ACHN (cell line): ENCODE results near the gene CTIF.
"Not testable (repeated sequence)": the region's sequence is repeated elsewhere in the genome, so short reads cannot be mapped to it uniquely, and the experiment has no call there.

Source experiments
- DNase-seq: peaks from one replicate; pipeline ENCODE4 v3.0.0-alpha.2; 2015
- in situ Hi-C: cut with HindIII; loops from 2 replicates; pipeline ENCODE4 v1.10.0; 2017; ENCODE audit warnings: low sequenced_read_pairs, low pct_ligation_motif_present, low pct_unique_long_range_greater_than_20kb

The CTIF gene

DNA sequence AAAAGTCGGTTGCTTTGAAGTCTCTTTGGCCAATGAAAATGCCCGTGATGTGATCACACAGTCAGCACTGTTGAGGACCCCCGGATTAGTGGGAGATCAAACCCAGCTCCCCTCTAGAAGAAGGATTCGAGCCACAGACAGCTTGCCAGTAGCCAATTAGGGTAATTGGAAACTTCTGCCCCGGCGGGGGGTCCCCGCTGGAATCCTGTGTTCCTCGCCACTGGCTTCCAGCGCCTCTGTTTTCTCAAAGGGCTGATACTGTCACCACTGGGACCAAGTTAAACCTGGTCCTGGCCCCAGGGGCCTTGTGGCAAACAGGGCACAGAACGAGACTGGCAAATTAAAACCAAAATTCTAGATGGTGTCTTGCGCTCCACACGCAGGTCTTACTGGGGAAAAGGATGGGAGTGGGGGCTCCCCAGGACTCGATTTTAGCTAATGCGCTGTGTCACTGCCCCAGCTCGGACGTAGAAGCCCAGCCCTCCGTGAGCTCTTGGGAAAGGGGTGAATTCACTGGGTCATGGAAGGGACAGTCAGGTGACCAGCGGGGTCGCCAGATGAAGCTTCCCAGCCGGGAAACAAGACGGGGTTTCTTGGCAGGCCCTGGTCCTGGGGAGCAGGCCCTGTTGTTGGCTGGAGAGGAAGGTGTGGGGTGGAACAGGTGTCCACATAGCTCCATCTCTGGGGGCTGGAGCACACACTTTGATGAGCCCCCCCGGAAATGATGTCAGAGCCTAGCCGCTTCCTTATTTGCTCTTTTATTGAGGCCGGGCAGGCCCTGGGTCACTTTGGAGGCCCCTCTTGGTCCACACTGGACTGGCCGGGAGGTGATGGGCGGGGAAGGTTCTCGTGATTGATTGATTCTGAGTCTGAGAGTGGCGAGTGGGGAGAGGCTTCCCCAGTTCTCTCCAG, 321.7 kb downstream of the CTIF start:
- DNase-seq: no peak
- in situ Hi-C loops: no loop called here

DNA sequence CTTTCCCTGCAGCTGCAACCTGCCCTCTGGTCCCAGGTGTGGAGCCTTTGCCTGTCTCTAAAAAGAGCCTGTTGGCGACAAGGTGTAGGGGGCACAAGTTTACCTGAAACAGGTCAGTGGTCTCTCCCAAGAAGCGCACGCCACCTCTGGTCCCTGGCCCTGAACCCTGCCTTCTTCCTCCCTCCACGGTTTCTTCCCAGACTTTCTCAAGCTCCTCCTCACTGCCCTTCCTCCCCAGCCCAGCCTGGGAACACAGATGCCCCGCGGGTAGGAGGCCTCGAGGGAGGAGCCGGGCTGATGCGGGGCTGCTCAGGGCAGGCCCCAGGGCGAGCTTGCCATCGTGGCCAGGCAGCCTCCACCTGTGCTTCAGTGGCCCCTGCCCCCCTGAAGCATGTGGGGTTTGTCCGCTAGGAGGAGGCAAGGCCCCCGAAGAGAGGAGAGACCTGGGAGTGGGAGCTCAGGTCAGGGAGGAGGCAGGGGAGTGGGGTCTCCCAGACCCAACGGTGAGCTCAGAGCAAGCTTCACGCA, 322.4 kb downstream of the CTIF start:
- in situ Hi-C loops: no loop called here
- DNase-seq: no peak

DNA sequence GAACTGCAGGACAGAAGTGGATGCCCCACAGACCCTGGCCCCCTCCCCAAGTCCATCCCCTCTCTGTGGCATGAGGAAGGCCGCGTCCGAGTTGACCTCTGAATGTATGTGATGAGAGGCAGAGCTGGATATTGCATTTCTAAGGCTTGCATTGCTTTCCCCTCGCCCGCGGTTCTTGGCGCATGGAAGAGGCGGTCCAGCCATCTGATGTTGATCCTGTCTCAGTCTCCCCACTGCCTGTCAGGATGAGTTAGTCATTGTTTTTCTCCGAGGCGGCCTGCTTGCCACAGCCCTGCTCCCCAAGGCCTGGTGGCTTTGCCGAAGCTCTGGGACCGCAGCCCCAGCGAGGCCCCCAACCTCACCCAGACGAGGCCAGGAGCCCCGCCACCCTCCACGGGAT, 323.3 kb downstream of the CTIF start:
- in situ Hi-C loops: no loop called here
- DNase-seq: no peak

DNA sequence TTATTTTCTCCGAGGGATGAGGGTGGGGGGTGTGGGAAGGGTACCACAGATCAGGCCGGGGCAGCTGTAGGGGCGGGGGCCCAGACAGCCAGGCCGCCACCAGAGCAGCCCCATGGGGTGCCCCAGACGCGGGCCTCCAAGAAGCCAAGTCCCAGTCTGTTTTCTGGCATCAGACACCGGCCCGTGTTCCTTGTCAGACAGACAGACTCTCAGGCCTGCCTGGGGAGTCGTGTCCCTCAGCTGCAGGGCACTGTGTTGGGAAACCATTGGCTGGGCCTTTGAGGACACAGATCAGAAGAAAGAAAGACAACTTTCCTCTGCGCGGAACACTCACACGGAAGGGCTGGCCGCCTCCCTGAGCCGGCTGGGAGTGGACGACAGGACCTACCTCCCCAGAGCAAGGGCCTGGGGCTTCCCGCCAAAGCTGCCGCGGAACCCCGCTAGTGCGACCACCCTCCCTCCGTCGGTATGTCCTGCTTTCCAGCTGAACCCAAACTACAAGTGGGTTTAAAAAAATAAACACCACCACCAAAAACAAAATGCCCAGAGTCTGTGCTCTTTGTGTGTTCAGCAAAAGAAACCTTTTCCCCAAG, 323.9 kb downstream of the CTIF start:
- in situ Hi-C loops: no loop called here
- DNase-seq: no peak

DNA sequence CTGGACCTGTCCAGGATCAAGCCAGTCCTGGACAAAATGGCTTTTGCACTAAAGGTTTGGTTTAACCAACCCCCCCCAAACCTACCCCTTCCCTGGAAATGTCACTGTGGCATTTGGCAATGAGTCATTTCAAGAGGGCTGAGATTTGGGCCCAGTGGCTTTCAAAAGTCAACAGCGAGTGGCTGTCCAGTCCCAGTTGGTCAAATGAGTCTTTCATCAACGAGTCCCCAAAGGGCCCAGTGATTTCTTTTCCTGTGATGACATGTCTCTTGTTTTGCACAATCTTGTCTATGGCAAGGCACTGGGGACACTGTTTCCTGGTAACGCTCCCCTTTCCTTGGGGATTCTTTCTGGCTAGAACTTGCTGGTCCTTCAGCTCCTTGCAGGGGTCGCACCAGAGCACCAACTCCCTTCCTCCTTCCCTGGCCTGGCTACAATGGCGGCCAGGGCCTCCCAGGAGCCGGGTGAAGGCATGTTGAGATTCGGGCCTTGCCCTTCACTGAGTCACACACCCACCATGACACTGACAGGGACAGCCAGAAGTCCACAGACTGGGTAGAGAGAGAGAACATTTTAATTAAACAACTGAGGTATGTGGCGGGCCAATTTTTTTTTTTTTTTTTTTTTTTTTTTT, 324.7 kb downstream of the CTIF start:
- in situ Hi-C loops: no loop called here
- no peak for DNase-seq

DNA sequence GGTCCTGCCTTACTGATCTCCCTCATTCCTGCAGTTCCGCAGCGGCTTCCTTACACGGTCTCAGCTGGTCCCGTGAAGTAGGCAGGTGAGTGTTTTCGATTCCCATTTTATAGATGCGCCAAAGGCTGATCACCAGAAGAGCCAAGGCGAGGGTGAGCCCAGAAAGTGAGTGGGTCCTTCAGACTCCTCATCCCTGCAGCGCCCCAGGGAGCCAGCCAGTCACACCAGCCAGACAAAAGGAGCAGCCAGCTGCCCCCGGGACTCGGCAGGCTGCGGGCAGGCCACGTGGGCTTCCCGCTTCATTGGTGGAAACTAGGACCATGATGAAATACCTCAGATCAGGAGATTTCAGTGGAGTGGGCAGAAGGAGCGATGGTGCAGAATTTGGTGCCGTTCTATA, 326.0 kb downstream of the CTIF start:
- in situ Hi-C loops: no loop called here
- DNase-seq: no peak

DNA sequence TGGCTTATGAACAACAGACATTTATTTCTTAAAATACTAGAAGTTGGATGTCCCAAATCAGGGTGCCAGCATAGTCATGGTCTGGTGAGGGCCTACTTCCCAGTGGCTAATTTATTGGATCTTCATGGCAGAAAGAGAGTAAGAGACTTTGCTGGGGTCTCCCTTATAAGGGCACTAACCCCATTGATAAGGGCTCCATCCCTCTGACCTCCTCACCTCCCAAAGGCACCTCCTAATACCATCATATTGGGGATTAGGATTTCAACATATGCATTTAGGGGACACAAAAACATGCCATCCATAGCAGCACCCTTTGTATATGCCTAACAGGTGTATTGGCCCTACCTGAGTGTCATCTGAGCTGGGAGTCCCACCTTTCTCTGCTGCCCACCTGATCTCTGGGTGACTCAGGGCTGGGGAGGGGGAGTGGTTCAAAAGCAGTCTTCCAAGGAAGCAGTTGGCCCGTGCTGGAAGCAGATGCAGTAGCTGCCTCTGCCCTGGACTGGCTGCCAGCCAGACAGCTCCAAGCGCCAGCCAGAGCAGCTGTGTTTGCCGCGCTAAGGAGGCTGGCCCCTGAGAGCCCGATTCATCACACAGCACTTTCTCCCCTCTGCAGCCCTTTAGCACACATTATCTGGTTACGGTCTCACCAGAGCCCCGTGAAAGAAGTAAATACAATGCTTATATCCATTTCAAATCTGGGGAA, 327.4 kb downstream of the CTIF start:
- in situ Hi-C loops: no loop called here
- no peak for DNase-seq

DNA sequence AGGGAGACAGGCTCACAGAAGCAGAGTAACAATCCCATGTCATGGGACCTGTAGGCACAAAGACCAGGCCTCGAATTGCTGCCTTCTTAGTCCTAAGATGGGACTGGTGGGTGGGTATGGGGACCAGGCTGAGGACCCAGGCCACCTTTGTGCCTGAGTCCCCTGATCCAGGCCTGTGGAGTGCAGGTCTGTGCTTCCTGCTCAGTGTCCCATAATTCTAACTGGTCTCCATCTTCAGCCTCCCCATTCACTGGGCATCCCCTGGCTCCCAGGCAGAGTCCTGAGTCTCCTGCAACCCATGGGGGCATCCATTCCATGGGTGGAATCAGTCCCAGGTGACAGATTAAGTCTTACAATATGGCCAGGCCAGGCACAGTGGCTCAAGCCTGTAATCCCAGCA, 328.0 kb downstream of the CTIF start:
- DNase-seq: no peak
- in situ Hi-C loops: no loop called here

DNA sequence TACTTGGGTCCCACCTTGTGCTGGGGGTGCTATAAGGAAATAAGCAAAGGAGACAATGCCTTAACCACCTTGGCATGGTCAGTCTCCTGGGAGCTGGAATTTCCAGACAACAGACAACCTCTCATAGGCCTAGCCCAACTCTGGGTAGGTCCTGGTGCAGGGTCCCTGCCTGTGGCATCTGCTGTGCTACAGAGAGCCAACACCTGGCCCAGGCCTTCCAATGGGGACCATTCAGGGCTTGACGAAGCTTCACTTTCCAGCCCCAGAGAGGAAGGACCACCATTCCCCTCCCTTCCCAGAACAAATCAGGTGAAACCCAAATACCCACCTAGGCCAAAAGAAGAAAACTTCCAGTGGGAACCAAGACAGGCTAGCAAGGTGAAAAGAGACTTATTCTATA, 329.1 kb downstream of the CTIF start:
- in situ Hi-C loops: no loop called here

DNA sequence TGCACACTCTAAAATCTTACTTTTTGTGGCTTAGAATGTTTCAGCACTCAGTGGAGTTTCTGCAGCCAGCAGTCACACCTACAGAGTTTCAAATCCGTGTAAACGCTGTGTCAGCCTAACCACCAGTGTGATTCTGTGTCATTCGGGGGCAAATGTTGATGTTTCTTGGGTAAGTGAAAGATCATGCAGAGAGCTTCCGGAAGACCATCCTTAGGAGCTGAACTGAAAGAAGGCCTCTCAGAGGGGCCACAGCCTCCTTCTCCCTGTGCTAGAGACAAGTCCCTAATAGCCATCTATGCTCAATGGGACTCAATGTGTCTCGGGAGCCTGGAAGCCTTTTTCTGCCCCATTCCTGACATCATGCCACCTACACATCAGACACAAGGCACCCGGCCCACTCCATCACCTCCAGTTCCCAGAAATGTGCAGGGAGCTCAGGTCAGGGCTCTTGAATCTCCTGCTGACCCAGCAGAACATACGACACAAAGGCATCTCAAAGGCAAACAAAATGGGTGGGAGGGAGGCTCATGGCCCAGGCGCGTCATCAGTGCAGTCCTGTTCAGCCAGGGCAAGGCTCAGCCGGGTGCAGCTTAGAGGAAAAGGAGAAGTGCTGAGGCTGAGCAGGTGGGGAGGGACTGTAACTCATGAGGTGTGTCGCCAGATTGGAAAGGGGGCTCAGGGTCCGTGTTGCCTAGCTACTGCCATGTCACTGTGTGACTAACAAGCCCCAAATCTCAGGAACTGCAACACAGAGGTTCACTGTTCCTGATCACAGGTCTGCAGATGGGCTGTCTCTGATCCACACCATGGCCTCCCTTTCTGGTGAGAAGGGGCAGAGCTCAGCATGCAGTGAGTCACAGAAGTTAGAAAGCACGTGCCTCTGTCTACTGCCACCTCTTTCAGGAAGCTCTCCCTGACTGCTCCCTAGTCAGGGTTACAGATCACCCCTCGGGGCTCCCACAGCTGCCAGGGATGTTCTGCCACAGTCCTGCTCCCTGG, 329.9 kb downstream of the CTIF start:
- DNase-seq: no peak
- in situ Hi-C loops: no loop called here

More for the DNA sequence above, 329.1 kb downstream of the CTIF start:
- no peak for DNase-seq

DNA sequence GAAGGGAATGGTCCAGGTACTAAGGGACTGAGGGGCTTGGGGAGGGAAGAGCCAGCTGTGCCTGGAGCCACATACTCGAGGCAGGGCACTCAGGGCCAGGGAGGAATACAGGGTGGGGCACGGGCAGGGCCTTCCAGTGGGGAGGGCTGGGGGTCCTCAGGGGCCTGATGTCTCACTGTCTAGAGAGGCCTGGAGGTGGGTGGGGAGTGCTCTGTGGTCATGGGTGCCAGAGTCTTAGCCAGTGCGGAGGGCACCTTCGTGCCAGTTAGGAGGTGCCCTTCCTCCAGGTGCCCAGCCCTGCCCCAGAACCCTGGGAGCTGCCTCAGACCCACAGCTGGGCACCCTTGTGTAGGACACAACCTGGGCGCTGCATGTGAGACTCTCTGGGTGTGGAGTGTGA, 330.8 kb downstream of the CTIF start:
- DNase-seq: no peak
- in situ Hi-C loops: no loop called here

DNA sequence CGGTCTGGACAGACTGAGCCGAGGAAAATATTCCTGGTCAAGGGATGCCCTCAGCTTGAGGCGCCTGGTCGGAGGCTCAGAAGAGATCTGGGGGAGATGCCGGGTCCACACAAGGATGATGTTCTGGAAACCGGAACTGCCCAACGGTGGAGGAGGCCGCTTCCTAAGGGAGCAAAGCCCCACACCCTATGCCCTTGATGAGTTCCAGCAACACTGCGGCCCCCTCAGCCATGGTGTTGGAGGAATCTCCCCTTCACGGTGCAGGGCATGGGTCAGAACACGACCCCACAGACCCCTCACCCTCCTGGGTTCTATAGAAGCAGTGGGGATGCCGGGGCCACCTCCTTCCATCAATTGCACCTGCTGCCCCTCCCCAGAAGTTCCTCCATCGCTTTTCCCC, 332.1 kb downstream of the CTIF start:
- DNase-seq, in situ Hi-C loops: not testable (repeated sequence)

DNA sequence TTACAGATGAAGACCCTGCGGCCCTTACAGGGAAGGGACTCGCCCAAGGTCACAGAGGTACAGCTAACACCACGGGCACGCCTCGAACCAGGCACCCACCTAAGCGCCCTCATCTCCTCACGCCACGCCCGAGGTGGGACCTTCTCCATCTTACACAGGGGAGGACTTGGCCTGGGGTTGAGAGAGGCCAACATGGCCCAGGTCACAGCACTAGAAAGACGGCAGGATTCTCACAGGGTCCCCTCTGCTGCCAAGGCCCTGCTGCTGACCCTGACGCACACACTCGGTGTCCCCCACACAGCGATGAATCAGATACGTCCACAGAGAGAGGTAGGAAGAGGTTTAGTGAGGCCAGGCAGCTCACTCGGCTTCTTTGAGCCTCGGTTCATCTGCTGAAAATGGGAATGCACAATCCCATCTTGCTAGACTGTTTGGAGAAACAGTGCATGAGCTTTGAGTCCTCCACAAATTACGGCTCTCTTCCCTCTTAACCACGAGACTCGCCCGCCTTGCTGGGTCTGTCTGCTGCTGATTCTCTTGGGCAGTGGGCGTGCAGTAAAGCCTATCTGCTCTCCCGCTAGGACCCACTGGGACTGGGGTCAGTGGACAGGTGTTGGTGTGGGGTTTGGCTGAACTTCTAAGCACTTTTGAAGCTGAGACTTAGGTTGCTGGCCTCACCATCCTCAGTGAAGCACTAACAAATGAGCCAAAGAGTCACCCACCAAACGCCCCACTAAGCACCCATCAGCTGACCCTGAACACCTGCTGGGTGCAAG, 332.7 kb downstream of the CTIF start:
- DNase-seq: no peak
- in situ Hi-C loops: no loop called here

DNA sequence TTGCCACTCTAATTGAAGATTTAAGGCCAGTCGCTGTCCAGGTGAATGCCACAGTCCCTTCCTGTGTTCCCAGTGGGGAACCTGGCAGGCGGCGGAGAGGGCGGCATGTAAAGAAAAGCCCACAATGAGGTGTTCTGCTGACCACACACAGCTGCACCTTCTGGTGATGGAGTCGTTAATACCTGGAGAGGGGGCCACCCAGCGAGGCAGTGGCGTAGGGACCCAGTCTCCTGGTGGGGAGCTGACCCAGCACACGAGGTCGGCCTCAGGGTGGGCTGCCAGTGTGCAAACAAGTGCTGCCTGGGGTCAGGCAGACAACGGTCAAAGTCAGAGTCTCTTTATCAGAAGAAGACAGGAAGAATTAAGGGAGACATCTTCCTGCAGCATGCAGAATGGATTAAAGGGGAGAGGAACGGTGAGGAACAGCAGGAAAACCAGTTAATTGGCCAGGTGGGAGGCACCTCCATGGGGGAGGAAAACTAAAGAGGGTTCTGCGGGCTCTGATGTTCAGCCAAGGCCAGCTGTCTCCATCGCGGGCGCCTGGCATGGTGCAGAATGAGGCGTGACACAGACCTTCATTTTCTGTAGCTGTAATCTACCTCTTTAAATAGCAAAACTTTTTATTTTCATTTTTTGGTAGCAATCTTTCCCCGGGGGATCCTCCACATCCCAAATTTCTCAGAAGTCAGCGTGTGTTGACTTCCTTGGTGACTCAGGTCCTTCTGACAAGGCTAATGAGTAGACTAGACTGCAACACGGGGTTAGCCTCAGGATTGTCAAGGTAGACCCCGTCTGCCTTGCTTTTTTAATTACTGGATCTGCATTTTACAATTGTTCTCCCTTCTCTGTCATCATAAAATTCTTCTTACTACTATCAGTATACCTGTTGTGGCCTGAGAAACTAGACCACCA, 333.7 kb downstream of the CTIF start:
- in situ Hi-C loops: no loop called here
- DNase-seq: no peak

DNA sequence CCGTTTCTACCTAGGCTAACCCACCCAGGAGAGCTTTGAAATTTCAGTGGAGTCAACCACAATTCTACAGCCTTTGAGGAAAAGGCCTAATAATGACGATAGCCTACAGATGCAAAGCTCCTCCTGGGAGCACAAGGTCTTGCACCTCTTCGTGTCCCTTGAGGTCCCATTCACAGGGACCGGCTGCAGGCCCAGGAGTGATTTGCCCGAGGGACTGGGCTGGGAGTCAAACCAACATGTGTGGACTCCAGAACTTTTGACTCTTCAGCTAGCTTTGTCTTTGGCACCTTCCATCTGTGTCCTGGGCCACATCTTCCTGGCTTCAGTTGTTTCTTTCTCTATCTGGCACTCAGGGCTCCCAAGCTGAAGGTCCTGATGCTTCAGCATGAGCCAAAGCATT, 335.4 kb downstream of the CTIF start:
- in situ Hi-C loops: no loop called here
- DNase-seq: no peak

DNA sequence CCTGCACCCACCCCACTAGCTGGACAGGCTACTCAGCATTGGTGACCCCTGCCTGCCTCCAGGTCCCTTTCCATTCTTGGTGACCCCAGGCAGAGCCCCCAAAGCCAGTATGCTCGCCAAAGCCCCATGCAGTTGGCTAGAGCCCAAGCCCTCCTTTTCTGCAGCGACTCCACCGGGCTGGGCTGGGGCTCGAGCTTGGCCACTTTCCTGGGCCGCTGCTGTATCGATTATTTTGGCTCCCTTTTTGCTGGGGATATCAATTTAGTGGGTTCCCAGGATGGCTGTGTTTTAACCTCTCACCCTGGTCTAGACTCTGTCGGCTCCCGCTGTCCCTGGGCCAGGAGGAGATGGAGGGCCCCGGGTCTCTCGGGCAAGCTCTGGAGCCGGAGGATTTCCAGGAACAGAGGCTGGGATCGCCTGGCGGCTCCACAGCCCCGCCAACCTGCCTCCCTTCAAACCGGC, 335.9 kb downstream of the CTIF start:
- in situ Hi-C loops: no loop called here
- no peak for DNase-seq
